Measurements from ENCODE around the gene USP10.

Gene USP10

GRCh38 chr16:84786605-84787262 is 86.9 kb downstream of the USP10 start:
- ChIA-PET POLR2A (interaction anchor here (1.9 kb wide), 1 partner anchor 33 kb away, joined by 7 read pairs; the partner anchor contains the start of gene CRISPLD2), CTCF (interaction anchor here (0.7 to 1.5 kb wide), 3 partner anchors 152 to 202 kb away, joined by 3 to 4 read pairs (median 3); no protein-coding TSS in a partner anchor)
- no peaks in the 10 kb centered on the region; a peak in 1 of 3 replicates for H3K36me3 ChIP-seq (ENCODE audit: control insufficient read depth in 2 of 2, insufficient read depth in 1 of 2, low read length in 2 of 2)
- H3K9me3 ChIP-seq (ENCODE audit: control insufficient read depth, insufficient read depth, low read depth, low read length) = no peaks in the 10 kb centered on the region
- peaks cover 3% of the 10 kb centered on the region; the same call in 1 of the 2 replicates for H3K4me1 ChIP-seq (ENCODE audit: control insufficient read depth, insufficient read depth, low read length)
- no peak overlapping the region for H3K4me3 ChIP-seq (ENCODE audit: low read depth, low read length)
- H3K27ac ChIP-seq (ENCODE audit: extremely low read depth, low read depth, low read length) = no peak overlapping the region
- no peak for TF ChIP-seq SETDB1 (IDR thresholded peaks at IDR 0.05; ENCODE audit: insufficient read length, low read length)
- TF ChIP-seq ZNF518A (tag by site-specific recombination; conservative IDR thresholded peaks at IDR 0.05; ENCODE audit: low read depth) = no peak
- no peak for TF ChIP-seq ZNF639 (tag by site-specific recombination; IDR thresholded peaks at IDR 0.05)
- TF ChIP-seq ZNF704 (tag by site-specific recombination; IDR thresholded peaks at IDR 0.05) = no peak
- TF ChIP-seq ZBTB17 (tag by site-specific recombination; IDR thresholded peaks at IDR 0.05) = no peak
- TF ChIP-seq ZNF404 (tag by site-specific recombination; IDR thresholded peaks at IDR 0.05) = no peak
- TF ChIP-seq BCL11A (tag by site-specific recombination; IDR thresholded peaks at IDR 0.05; ENCODE audit: low read depth) = no peak
- TF ChIP-seq ZNF324 (tag by site-specific recombination; IDR thresholded peaks at IDR 0.05) = no peak
- no peak for TF ChIP-seq ZNF169 (tag by site-specific recombination; IDR thresholded peaks at IDR 0.05)
- TF ChIP-seq ZNF23 (tag by site-specific recombination; IDR thresholded peaks at IDR 0.05; ENCODE audit: borderline replicate concordance) = no peak
- TF ChIP-seq ZNF558 (tag by site-specific recombination; IDR thresholded peaks at IDR 0.05) = no peak
- TF ChIP-seq ZNF239 (tag by site-specific recombination; IDR thresholded peaks at IDR 0.05) = no peak
- TF ChIP-seq ZNF37A (tag by site-specific recombination; IDR thresholded peaks at IDR 0.05) = no peak
- TF ChIP-seq KLF8 (tag by site-specific recombination; IDR thresholded peaks at IDR 0.05) = no peak

GRCh38 chr16:84787263-84787622 is 87.4 kb downstream of the USP10 start:
- TF ChIP-seq KLF16 (tag by site-specific recombination; IDR thresholded peaks at IDR 0.05) (no peak), SCRT2 (tag by site-specific recombination; IDR thresholded peaks at IDR 0.05) (no peak), ZNF791 (tag by site-specific recombination; IDR thresholded peaks at IDR 0.05) (no peak), KLF17 (tag by site-specific recombination; IDR thresholded peaks at IDR 0.05) (no peak), ZNF623 (tag by site-specific recombination; IDR thresholded peaks at IDR 0.05) (no peak)
- ChIA-PET POLR2A (interaction anchor here (1.9 kb wide), 1 partner anchor 32 kb away, joined by 7 read pairs; the partner anchor contains the start of gene CRISPLD2), CTCF (interaction anchor here (1.2 kb wide), 1 partner anchor 32 kb away, joined by 4 read pairs; no protein-coding TSS in a partner anchor)
- no peak overlapping the region for H3K4me3 ChIP-seq (ENCODE audit: low read depth, low read length)
- H3K27ac ChIP-seq (ENCODE audit: extremely low read depth, low read depth, low read length) = no peak overlapping the region
- no peaks in the 10 kb centered on the region; a peak in 1 of 3 replicates for H3K36me3 ChIP-seq (ENCODE audit: control insufficient read depth in 2 of 2, insufficient read depth in 1 of 2, low read length in 2 of 2)
- no peaks in the 10 kb centered on the region for H3K9me3 ChIP-seq (ENCODE audit: control insufficient read depth, insufficient read depth, low read depth, low read length)
- H3K4me1 ChIP-seq (ENCODE audit: control insufficient read depth, insufficient read depth, low read length) = peaks cover 3% of the 10 kb centered on the region; the same call in 1 of the 2 replicates

Data from HEK293 (cell line).